Measurements from ENCODE around the gene WDR89.
"Not testable (repeated sequence)": the region's sequence is repeated elsewhere in the genome, so short reads cannot be mapped to it uniquely, and the experiment has no call there.

WDR89 gene, protein sequence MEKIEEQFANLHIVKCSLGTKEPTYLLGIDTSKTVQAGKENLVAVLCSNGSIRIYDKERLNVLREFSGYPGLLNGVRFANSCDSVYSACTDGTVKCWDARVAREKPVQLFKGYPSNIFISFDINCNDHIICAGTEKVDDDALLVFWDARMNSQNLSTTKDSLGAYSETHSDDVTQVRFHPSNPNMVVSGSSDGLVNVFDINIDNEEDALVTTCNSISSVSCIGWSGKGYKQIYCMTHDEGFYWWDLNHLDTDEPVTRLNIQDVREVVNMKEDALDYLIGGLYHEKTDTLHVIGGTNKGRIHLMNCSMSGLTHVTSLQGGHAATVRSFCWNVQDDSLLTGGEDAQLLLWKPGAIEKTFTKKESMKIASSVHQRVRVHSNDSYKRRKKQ
- total RNA-seq, result 29.0 to 50.4 reads per million in 2 donors

DNA sequence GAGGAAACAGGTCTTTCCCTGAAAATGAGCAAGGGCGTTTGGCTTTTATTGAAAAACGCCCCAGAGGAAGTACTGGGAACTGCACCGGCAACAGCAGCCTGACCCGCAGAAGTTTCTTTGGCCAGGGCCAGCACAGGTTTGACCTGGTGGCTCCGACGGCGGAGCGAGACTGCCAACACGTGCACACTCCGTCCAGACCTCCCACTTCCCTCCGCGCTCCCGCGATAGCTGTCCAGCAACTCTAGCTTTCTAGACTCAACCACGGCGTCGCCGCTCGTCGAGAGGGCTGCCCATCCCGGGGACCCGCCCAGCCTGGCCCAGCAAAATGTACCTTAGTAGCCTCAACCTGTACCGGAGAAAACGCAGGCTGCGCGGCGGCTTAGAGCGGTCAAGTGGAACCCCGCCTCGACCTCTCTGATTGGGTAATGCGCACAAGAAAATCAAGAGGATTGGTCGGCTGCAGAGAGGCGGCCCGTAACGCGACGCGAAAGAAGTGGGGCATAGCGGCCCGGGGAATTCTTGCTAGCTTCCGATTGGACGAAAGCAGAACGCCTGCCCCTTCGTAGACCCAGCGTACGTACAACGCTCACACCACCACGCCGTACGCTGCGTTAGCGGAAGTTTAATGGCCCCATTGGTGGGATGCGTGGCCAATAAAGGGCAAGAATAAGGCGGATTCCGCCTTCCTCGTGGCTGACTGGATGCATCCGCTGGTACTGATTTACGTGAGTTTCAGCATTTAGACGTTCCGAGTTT lies at the start of gene WDR89:
Gene WDR89 (minus strand): TSS at position 399 of the 756 bp plus-strand sequence. CDS start 41,929 bp downstream, outside the sequence.
- peak; percentile 88 for DNase-seq

DNA sequence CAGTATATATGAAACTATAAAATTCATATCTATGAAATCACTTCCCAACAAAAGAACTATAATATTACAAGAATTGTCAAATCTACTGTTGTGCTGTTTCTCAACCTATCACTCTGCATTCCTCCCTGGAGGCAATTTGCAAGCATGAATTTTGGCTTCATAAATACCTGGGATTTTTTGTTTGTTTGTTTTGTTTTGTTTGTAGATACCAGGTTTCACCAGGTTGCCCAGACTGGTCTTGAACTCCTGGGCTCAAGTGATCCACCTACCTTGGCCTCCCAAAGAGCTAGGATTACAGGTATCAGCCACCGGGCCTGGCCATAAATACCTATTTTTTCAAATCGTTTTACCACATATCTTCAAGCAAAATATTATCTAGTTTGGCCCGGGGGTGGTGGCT lies 47.5 kb upstream of the WDR89 start:
- DNase-seq, result no peak

DNA sequence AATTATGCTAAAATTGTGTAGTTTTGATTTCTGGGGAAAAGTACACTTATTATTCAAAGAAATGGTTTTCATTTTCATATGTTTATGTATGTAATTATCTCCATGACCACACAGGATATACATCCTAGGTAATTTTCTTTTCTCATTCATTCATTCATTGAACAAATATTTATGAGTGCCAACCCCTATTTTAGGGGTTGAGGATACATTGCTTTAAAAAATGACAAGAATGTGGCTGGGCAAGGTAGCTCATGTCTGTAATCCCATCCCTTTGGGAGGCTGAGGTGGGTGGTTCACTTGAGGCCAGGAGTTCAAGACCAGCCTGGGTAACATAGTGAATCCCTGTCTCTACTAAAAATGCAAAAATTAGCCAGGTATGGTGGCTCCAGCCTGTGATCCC lies 45.3 kb upstream of the WDR89 start:
- no peak for DNase-seq

DNA sequence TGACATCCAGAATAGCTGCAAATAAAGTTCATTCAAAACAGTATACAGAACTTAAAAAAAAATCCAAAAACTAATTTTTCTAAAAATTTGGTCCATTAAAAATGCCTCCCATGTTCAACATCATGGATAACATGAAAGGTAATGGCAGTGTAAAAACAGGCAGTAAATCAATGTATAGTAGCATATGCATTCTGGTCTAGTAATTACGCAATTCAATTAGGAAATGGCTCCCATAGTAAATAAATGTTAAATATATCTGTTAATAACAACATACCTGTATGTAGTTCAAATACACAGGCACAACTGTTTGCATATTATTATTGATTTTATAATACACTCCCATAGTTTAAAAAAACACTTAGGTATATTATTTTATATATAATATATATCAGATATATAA lies 43.7 kb upstream of the WDR89 start:
- DNase-seq, result no peak

DNA sequence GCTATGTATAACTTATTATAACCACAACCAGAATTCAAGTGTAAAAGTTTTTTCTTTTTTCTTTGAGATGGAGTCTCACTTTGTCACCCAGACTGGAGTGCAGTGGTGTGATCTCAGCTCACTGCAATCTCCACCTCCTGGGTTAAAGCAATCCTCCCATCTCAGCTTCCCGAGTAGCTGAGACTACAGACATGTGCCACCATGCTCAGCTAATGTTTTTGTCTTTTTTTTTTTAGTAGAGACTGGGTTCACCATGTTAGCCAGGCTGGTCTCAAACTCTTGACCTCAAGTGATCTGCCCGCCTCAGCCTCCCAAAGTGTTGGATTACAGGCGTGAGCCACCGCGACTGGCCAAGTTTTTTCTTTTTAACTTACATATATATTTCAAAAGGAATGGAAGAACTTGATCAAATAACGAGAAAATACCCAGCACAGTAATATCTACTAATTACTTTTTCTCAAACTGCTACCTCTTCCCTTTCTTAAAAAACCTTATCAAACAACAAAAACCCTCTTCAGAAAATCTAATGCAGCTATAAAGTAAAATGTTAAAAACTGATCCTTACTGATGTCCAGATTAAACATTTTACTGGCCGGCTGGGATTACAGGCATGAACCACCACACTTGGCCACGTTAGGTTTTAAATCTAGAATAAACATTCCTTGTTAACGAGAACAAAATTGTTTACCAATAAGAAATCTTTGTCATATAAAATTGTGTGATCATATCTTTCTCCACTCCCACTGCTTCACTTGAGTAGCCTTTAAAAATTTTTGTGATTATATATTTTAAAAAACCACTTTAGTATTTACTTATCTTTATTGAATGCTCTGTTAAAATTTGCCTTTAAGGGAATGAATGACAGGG lies 41.3 kb upstream of the WDR89 start:
- DNase-seq, result no peak

DNA sequence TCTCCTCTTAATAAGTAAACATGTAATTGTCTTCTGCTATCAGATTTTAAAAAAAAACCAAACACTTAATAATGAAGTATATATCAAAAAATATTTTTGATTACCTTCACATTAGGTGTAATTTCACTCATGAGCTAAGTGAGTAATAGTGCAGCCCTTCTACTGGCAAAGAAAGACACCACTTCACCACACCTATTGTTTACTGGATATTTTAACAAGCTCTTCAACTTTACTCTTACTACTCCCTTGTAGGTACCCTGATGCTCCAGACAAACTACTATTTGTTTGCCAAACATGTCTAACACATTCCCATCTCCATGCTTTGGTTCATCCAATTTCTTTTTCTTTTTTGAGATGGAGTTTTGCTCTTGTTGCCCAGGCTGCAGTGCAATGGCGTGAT lies 36.9 kb upstream of the WDR89 start:
- no peak for DNase-seq

DNA sequence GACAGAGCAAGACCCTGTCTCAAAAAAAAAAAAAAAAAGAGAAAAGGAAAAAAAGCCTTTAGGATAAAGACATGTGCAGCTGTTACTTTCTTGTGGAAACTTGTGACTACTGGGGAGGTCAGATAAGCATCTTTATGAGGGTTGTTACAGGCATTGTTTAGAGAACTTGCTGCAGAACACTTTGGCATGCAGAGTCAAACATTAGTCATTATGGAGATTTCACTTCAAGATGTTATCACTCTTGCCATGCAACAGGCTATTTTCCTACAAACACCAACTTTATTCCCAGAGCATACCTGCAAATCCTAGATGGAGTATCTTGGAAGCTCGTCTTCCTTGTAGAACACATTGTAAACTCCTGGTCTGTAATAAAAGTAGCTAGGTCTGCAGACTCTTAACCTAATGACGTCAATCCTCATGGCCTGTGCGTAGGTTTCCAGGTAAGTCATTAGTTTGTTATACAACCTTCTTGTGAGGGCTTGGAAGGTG lies 36.3 kb upstream of the WDR89 start:
- DNase-seq, result no peak

DNA sequence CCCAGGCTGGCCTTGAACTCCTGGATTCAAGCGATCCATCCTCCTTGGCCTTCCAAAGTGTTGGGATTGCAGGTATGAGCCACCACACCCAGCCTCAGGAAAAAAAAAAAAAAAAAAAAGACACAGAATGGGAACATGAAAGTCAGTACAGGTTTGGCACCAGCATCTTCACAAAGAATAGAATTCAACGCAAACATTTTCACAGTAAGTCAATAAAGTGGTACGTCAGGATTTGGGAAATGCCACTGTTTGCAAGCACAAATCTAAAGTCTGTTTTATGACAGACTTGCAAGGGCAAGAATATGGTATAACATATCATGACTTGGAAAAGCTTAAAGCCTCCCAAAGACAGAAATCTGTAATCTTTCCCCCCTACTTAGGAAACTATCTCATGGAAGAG lies 34.9 kb upstream of the WDR89 start:
- DNase-seq, result no peak

DNA sequence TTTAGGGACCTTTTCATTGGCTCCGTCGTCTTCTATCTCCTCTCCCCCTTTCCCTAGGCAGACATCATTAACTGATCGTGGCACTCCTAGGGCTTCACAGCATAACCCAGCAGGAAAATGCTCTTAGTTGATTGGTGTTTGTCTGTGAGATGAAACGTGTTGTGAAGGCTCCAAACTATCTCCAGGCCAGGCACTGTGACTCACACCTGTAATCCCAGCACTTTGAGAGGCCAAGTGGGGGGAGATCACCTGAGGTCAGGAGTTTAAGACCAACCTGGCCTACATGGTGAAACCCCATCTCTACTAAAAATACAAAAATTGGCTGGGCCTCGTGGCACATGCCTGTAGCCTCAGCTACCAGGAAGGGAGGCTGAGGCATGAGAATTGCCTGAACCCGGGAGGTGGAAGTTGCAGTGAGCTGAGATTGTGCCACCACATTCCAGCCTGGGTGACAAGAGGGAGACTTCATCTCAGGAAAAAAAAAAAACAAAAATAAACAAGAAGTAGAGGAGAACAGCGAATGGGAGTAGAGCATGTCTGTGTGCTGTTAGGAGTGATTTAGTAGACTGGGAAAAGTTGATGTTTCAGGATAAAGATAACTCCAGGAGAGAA lies 32.3 kb upstream of the WDR89 start:
- DNase-seq, result no peak

DNA sequence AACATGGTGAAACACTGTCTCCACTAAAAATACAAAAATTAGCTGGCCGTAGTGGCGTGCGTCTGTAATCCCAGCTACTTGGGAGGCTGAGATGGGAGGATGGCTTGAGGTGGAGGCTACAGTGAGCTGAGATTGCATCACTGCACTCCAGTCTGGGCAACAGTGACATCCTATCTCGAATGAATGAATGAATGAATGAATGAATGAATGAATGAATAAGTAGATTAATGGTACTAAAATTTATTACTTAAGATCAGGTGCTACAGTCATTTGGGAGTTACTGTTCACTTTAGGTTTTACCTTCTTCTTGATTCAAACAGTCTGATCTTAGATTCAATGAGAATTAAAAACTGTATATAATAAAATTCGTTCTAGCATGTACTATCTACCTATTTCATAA lies 31.6 kb upstream of the WDR89 start:
- DNase-seq, result no peak

DNA sequence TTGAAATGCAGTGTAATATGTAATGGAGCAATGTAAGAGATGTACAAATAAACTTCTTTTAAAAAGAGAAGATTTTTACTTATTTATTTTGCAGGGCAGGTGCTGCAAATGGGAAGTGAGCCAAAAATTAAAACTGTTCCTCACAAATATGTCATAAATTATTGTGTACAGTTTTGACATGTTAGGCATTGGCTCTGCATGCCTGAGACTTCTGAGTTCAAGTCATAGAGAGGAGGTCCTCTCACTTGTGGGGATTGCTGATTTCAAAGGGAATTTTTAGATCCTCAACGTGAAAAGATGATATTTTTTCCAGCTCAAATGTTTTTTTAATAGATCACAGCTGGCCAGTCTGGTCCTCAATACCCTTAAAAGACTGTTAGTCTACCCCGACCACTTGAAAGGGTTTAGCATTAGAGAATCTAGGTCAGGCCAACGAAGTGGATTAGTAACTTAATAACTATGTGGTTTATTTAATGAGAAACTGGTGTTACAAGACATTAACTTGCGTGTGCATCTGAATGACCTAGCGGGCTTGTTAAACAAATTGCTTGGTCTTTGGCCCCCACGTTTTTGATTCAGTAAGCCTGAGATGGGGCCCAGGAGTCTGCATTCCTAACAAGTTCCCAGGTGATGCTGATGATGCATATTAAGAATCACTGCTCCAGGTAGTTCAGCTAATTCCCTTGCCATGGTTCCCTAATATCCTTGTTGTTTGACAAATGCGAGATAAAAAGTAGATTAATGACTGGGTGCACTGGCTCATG lies 30.9 kb upstream of the WDR89 start:
- no peak for DNase-seq

DNA sequence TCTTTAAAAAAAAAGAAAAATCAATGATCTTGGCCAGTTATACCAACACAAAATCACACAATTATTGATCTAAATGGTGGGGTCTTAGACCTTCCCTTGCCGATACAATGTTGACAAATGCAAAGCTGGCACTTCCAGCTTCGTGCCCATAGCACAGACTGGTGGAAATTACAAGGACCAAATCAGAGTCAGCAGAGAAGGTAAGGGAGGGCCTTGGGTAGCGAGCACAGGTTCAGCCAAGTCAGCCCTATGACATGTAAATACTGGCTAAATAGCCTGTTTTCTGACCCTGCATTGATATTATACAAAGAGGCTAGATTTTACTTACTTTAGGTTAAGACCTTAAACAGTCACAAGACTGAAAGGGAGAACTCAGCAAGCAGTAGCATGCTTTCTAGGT lies 30.3 kb upstream of the WDR89 start:
- DNase-seq, result no peak

DNA sequence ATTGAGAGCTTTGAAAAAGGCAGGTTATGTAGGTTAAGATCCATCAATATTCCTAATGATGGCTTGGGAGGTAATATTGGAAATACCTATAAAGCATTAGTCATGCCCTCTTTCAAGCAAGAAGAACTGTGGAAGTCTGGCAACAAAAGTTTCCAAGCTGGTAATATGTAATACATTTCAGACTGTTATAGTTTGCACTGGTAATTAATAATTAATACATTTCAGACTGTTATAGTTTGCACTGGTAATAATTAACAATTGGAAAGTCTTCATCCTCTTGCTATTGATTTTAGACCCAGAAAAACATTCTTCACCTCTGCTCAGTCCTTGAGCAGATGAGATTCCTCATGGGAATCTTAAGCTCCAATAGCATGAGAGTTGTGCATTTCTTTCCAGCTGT lies 29.0 kb upstream of the WDR89 start:
- no peak for DNase-seq

DNA sequence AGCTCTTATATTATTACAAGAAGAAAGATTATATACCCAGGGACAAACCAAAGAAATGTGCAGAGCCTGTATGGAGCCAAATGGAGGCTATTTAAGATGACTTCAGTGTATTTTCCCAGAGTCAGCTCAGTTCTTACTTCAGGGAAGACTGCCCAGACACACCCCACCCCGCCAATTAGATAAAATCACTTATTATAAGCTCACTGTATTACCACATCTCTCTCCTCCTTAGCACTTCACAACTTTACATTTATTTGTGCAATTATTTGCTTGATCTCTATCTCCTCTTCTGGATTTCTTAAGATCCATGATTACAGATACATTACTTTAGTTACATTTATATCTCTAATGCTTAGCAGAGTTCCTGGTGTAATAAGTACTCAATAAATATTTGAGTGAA lies 24.7 kb upstream of the WDR89 start:
- DNase-seq, result no peak

DNA sequence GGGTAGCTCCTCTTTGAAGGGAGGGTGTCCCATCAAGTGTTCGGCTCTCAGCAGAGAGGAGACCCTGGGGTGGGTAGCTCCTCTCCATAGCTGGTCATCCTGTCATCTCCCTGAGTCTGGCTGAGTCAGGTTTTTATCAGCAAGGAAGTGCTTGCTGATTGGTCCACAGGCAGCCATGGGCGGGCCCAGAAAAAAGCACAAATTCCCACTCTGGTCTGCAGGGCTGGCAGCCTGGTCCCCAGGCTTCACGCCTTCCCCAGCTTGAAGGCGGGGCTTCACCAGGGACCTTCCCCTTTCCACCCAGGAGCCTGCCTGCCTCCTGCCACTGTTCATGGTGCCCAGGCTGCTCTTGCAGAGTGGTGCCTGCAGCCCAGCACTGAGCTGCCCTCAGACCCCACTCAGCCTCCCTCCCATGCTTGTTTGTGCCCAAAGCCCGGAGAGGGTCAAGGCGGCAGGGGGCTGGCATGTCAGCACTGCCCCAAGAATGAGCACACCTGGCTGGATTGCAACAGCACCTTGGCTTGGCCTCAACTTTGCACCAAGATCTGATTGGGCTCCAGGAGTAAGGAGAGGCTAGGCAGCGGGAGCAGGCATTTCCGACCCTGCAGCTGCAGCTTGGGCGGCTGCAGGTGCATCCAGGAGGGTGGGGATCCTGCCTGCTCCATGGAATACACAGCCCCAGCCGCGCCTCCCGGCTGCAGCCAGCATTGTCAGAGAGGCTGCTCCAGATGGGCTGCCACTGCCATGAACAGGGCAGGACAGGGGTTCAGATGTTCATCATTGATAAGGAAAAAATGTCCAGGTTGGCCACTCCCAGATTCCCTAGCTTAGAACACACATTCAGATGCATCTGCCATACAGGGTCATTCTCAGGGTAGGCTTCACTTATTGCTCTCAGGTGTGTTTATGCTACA lies 22.0 kb upstream of the WDR89 start:
- no peak for DNase-seq

DNA sequence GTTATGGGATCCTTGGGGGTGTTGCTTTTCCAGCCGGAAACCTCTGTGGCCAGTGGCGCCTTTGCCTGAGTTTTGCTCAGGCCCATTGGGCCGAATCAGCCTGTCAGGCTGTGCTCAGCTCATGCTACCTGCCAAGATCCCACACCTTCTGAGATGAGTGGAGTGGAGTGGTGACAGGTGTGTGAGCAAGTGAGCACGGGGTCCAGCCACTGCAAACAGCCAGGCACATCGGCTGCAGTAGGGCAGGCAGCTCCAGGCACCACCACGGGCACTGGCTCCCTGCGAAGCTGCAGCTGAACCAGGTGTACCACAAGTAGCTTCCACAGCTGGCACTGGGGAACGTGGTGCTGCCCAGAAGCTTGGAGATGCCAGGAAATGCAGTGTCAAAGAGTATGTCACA lies 21.1 kb upstream of the WDR89 start:
- no peak for DNase-seq

DNA sequence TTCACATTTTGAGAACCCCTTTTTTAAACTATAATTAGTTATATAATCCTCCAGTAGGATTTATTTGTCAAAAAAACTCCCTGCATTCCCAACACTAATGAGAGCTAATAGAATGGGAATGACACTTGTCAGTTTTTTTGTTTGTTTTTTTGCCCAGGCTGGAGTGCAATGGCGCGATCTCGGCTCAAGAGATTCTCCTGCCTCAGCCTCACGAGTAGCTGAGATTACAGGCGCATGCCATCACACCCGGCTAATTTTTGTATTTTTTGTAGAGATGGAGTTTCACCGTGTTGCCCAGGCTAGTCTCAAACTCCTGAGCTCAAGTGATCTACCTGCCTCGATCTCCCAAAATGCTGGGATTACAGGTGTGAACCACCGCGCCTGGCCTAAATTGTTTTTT lies 20.2 kb upstream of the WDR89 start:
- DNase-seq, result not testable (repeated sequence)

DNA sequence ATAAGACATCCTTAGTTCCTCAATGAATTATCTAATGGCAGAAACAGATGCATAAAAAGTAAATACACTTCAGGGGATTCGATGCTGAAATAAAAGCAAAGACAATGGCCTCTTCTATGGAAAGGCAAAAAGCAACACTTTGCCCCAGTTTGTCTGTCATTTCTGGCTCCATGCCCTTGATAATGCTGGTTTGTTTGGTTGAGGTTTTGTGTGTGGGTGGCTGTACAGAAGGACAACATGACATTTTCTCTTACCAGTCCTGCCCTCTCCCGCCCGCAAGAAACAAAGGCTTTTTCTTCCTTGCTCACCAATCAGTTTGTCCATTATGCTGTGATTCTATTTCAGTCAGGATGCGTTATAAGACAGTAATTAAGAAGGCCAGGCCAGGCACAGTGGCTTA lies 18.1 kb upstream of the WDR89 start:
- no peak for DNase-seq

DNA sequence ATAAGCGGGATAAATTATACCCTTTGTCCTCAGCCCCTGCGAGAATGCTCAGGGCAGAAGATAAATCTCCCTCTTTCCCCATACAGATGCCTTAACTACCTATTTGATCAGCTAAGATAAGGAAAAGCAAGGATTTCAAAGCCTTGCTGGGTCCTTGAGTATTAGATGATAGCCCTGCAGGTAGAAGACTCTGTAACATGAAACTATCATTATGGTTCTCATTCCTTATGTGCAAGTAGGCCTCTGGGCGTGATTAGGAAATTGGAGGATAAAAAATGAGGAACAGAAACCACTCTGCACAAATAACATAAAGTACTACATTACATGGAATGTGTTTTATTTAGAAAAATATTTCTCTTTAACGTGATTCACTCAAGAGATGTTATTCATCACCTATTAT lies 14.5 kb upstream of the WDR89 start:
- DNase-seq, result no peak

DNA sequence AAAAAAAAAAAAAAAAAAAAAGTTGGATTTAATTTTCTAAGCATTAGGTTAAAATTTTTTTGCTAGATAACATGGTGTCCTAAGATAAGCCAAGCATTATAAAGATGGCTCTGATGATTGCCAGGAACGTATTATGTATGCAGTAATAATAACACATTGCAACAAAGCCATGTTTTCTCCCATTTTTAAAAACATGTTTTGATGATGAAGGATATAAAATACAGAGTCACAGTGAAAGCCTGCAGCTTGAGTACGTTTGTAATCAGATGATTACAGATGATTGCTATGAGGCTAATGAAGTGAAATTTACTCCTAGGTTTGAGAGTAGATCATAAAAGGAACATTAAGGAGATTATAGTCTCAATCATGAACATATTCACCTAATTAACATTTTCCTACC lies 13.3 kb upstream of the WDR89 start:
- DNase-seq, result no peak

DNA sequence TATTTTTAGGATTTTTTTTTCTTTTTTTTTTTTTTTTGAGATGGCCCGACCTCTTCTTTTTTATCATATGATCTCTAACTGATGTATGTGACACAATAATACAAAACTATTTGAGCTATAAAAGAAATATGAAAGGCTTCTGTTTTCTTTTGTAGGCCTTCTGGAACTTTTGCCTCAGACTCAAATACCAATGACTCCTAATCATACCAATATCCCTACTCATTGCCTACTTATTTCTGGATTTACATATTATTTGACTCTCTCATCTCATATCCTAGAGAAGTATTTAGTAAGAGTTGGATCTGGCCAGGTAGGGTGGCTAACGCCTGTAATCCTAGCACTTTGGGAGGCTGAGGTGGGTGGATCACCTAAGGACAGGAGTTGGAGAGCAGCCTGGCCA lies 12.7 kb upstream of the WDR89 start:
- DNase-seq, result no peak

Data from T-helper 9 cell (primary cell).